MCF 10A (cell line): ENCODE measurements around the gene INSIG1. TPM values are rescaled to one million over a fixed set of nuclear protein-coding genes. Genes with fewer than 3 reads are reported as not detected.

ENCODE experiments used
- BruUV-seq: library from RNA; stranded (reverse); fragments of 400-500 nt; replicated peaks from 2 replicates; lab custom pipeline; 2021; lab: Mats Ljungman, UMichigan
- CTCF ChIA-PET: fragments of 300-600 bp; sonication (Branson Sonifier 250); formaldehyde crosslinking; extraction: SDS; loops from one replicate; lab custom pipeline; 2021; ENCODE audit warnings: antibody characterized with exemption, inconsistent platforms; lab: Yijun Ruan, JAX
- POLR2A ChIA-PET: fragments of 300-600, 350-650 bp; sonication (Branson Sonifier 250); formaldehyde crosslinking; extraction: SDS; loops from one replicate; lab custom pipeline; 2020; ENCODE audit warnings: antibody characterized with exemption, inconsistent platforms; lab: Yijun Ruan, JAX
- DNase-seq: peaks from one replicate; pipeline ENCODE4 v3.0.0-alpha.2; 2018; ENCODE audit not compliant: unreplicated experiment
- H3K27ac Mint-ChIP-seq: one replicate; pipeline ENCODE4 v1.8.0; 2022; ENCODE audit warnings: mild to moderate bottlenecking, low read depth, mixed read lengths; ENCODE audit not compliant: unreplicated experiment
- H3K27me3 Mint-ChIP-seq: one replicate; pipeline ENCODE4 v1.8.0; 2022; ENCODE audit warnings: mixed read lengths; ENCODE audit not compliant: insufficient read depth, unreplicated experiment
- H3K36me3 Mint-ChIP-seq: one replicate; pipeline ENCODE4 v1.8.0; 2022; ENCODE audit warnings: mild to moderate bottlenecking, moderate library complexity, mixed read lengths; ENCODE audit not compliant: insufficient read depth, unreplicated experiment
- H3K4me1 Mint-ChIP-seq: one replicate; pipeline ENCODE4 v1.8.0; 2022; ENCODE audit warnings: mixed read lengths; ENCODE audit not compliant: insufficient read depth, unreplicated experiment
- H3K4me3 Mint-ChIP-seq: one replicate; pipeline ENCODE4 v1.8.0; 2022; ENCODE audit warnings: mild to moderate bottlenecking, moderate library complexity, mixed read lengths; ENCODE audit not compliant: unreplicated experiment
- H3K9me3 Mint-ChIP-seq: one replicate; pipeline ENCODE4 v1.8.0; 2022; ENCODE audit warnings: mixed read lengths; ENCODE audit not compliant: unreplicated experiment
- CTCF ChIP-seq: fragments of 200-600 bp; IDR thresholded peaks from one replicate; pipeline ENCODE4 v1.8.0; 2022; ENCODE audit warnings: antibody characterized with exemption, mild to moderate bottlenecking; ENCODE audit not compliant: unreplicated experiment
- intact Hi-C: fragments of 100-400 bp; cut with micrococcal nuclease; formaldehyde crosslinking; loops from 2 replicates; pipeline ENCODE4 v1.14.1; 2022
- total RNA-seq: library from RNA; stranded (reverse); gene quantifications from 2 replicates; pipeline ENCODE4 v1.2.3, GENCODE V29; 2022

The INSIG1 gene
- total RNA-seq, 1 experiment from 2014 or later = 11.2 TPM

GRCh38 chr7:155267023-155267422 is 30.7 kb upstream of the INSIG1 start:
- intact Hi-C loops = no loop called here
- Mint-ChIP-seq H3K36me3 (peaks cover 6% of the 10 kb centered on the region), H3K4me1 (no peaks in the 10 kb centered on the region), H3K4me3 (no peak overlapping the region), H3K27me3 (no peaks in the 10 kb centered on the region), H3K27ac (no peak overlapping the region), H3K9me3 (no peaks in the 10 kb centered on the region)
- CTCF ChIA-PET = no interaction called here
- BruUV-seq = no TSS peak
- no peak for TF ChIP-seq CTCF
- POLR2A ChIA-PET = no interaction called here
- DNase-seq = no peak

GRCh38 chr7:155267436-155267835 is 30.2 kb upstream of the INSIG1 start:
- POLR2A ChIA-PET = no interaction called here
- DNase-seq = no peak
- no peak for TF ChIP-seq CTCF
- H3K9me3 Mint-ChIP-seq = no peaks in the 10 kb centered on the region
- no peak overlapping the region for H3K4me3 Mint-ChIP-seq
- H3K36me3 Mint-ChIP-seq = peaks cover 6% of the 10 kb centered on the region
- CTCF ChIA-PET = interaction anchor here (0.7 kb wide), 1 partner anchor 10 kb away, joined by 3 read pairs; no protein-coding TSS in a partner anchor
- H3K27ac Mint-ChIP-seq = no peak overlapping the region
- no peaks in the 10 kb centered on the region for H3K27me3 Mint-ChIP-seq
- BruUV-seq = no TSS peak
- H3K4me1 Mint-ChIP-seq = no peaks in the 10 kb centered on the region
- intact Hi-C loops = no loop called here

GRCh38 chr7:155268211-155268610 is 29.5 kb upstream of the INSIG1 start:
- no peaks in the 10 kb centered on the region for H3K9me3 Mint-ChIP-seq

More at GRCh38 chr7:155268211-155268610, 29.5 kb upstream of the INSIG1 start:
- Mint-ChIP-seq H3K4me1 (no peaks in the 10 kb centered on the region), H3K27ac (no peak overlapping the region), H3K4me3 (no peak overlapping the region), H3K27me3 (no peaks in the 10 kb centered on the region), H3K36me3 (peaks cover 6% of the 10 kb centered on the region)
- intact Hi-C loops = no loop called here
- no TSS peak for BruUV-seq
- DNase-seq = no peak
- ChIA-PET CTCF (interaction anchor here (0.6 to 0.7 kb wide), 3 partner anchors 8 to 40 kb away, joined by 3 to 5 read pairs (median 3); no protein-coding TSS in a partner anchor), POLR2A (no interaction called here)
- no peak for TF ChIP-seq CTCF
